Bronchial epithelial cell (primary cell): ENCODE data around the gene IL17D. TPM values are rescaled to one million over a fixed set of nuclear protein-coding genes. Genes with fewer than 3 reads are reported as not detected.

ENCODE experiments used
- DNase-seq: peaks from one replicate; pipeline ENCODE4 v3.0.0-alpha.2; 2010; ENCODE audit warnings: low read depth
- FAIRE-seq: peaks from 2 replicates; lab custom pipeline; 2011; peaks lifted over from hg19 to GRCh38; lab: Jason Lieb, UNC
- H3K27me3 ChIP-seq: 2 replicates; pipeline ENCODE4 v1.5.1; 2011; ENCODE audit warnings: low read length; ENCODE audit not compliant: control insufficient read depth, insufficient read depth
- H3K36me3 ChIP-seq: 2 replicates; pipeline ENCODE4 v1.5.1; 2011; ENCODE audit warnings: low read length; ENCODE audit not compliant: control insufficient read depth, insufficient read depth
- H3K4me3 ChIP-seq: 2 replicates; pipeline ENCODE4 v1.5.1; 2011; ENCODE audit warnings: mild to moderate bottlenecking, low read depth, low read length, control low read depth
- total RNA-seq: library from RNA; depleted of rRNA; stranded (reverse); fragments of >200 nt; gene quantifications from 2 replicates; pipeline ENCODE4 v1.2.1, GENCODE V29; 2014
- TF ChIP-seq, protein P1 (sequence below): IDR thresholded peaks from 2 replicates; pipeline ENCODE4 v1.5.1; 2011; ENCODE audit warnings: mild to moderate bottlenecking, moderate library complexity, low read length, control low read depth, inconsistent platforms; ENCODE audit not compliant: insufficient read depth, severe bottlenecking

IL17D gene
- total RNA-seq, 1 donor from 2014 or later = under 0.01 TPM

DNA sequence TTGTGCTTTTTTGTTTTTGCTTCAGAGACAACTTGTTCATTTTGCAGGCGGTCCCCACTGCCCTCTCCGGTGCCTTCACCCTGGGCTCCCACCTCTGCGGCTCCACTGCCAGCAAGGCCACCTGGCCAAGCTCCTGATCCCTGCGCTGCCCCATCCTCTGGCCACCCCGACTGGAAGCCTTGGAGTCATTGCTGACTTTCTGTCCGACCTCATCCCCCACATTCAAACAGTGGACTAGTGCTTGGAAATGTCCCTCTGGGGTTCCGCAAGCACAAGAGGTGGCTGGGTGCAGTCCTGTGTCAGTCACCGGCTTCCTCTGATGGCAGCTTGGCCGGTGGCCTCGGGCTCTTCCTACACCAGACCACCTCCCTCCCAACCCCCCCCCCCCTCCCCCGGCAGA lies 17.0 kb downstream of the IL17D start:
- Histone ChIP-seq H3K36me3 (no peaks in the 10 kb centered on the region), H3K4me3 (no peak overlapping the region)
- FAIRE-seq = no peak

DNA sequence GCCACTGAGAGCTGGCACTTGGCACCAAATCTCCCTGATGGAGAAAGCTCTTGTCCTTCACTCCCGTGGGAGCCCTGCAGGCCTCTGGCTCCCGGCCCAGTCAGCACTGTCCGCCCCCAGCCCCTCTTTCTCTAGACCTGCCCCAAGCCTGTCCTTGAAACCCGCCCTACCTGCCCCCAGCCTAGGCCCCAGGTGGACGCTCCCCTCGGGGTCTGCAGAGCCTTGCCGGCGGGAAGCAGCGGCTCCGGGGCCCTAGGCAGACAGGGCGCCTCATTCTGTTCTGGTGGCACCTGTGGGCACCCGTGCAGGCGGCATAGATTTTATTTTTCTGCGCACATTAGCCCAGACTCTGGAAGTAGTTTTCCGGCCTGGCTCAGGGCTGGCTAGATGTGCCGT lies 17.6 kb downstream of the IL17D start:
- no peak for FAIRE-seq
- Histone ChIP-seq H3K27me3 (peaks cover 4% of the 10 kb centered on the region), H3K36me3 (no peaks in the 10 kb centered on the region), H3K4me3 (no peak overlapping the region)
- TF ChIP-seq, protein P1, sequence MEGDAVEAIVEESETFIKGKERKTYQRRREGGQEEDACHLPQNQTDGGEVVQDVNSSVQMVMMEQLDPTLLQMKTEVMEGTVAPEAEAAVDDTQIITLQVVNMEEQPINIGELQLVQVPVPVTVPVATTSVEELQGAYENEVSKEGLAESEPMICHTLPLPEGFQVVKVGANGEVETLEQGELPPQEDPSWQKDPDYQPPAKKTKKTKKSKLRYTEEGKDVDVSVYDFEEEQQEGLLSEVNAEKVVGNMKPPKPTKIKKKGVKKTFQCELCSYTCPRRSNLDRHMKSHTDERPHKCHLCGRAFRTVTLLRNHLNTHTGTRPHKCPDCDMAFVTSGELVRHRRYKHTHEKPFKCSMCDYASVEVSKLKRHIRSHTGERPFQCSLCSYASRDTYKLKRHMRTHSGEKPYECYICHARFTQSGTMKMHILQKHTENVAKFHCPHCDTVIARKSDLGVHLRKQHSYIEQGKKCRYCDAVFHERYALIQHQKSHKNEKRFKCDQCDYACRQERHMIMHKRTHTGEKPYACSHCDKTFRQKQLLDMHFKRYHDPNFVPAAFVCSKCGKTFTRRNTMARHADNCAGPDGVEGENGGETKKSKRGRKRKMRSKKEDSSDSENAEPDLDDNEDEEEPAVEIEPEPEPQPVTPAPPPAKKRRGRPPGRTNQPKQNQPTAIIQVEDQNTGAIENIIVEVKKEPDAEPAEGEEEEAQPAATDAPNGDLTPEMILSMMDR = no peak
- no peak for DNase-seq

More for the DNA sequence above, 17.0 kb downstream of the IL17D start:
- H3K27me3 ChIP-seq = peaks cover 4% of the 10 kb centered on the region
- no peak for DNase-seq
- TF ChIP-seq, protein P1 = no peak

DNA sequence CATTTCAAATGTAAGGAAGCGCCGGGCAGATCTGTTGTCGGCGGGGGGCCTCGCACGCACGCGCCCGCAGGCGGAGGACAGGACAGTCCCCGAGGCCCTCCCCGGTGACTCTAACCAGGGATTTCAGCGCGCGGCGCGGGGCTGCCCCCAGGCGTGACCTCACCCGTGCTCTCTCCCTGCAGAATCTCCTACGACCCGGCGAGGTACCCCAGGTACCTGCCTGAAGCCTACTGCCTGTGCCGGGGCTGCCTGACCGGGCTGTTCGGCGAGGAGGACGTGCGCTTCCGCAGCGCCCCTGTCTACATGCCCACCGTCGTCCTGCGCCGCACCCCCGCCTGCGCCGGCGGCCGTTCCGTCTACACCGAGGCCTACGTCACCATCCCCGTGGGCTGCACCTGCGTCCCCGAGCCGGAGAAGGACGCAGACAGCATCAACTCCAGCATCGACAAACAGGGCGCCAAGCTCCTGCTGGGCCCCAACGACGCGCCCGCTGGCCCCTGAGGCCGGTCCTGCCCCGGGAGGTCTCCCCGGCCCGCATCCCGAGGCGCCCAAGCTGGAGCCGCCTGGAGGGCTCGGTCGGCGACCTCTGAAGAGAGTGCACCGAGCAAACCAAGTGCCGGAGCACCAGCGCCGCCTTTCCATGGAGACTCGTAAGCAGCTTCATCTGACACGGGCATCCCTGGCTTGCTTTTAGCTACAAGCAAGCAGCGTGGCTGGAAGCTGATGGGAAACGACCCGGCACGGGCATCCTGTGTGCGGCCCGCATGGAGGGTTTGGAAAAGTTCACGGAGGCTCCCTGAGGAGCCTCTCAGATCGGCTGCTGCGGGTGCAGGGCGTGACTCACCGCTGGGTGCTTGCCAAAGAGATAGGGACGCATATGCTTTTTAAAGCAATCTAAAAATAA lies 18.2 kb downstream of the IL17D start:
- FAIRE-seq = no peak
- TF ChIP-seq, protein P1 = no peak
- peaks cover 4% of the 10 kb centered on the region for H3K27me3 ChIP-seq
- H3K36me3 ChIP-seq = no peaks in the 10 kb centered on the region
- DNase-seq = peak; percentile 53
- peak overlapping the region; percentile 30 for H3K4me3 ChIP-seq

DNA sequence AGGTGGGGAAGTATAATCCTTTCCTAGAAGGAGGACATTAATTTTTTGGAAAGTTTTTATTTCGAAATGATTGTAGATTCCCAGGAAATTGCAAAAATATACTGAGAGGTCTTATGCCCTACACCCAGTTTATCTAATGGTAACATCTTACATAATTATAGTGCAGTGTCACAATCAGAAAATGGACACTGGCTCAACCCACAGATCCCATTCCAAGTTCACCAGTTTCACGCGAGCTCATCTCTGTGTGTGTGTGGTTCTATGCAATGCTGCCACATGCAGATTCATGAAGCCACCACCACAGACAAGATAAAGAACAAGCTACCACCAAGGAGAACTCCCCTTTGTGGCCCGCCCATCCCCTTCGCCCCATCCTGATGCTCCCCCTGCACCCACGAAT lies 24.4 kb downstream of the IL17D start:
- DNase-seq = no peak
- TF ChIP-seq, protein P1 = no peak
- H3K4me3 ChIP-seq = no peak overlapping the region
- no peaks in the 10 kb centered on the region for H3K27me3 ChIP-seq
- no peak for FAIRE-seq
- H3K36me3 ChIP-seq = peaks cover 2% of the 10 kb centered on the region

DNA sequence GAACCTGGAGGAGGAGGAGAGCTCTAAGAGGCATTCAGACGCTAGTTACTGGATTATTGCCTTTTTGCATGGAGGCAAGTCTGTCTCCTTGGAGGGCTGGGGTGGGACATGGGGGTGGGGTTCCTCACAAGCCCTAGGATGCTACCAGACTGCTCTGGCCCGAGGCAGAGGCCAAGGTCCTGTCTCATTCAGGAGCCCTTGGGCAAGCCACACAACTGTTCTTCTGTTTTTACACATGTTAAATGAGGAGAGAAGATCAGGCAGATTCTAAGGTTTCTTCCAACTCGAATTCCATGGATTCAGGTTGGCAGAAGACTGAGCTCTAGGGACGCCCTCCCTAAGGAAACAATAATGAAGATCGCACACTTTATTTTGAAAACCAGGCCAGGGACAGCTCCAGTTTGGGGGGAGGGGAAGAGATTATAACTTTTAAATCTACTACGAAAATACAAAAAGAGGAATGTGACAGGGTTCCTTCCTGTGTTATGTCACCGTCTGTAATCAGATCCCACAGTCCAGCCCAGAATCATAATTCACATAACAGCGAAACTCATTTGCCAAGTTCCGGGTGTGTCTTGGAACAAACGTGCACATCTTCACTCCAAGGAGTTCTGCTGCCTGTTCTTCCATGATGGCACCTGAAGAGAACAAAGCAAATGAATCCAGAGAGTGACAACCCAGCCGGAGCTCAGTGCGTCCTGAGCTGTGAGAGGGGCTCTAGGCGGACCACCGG lies 25.2 kb downstream of the IL17D start:
- DNase-seq (no peak), FAIRE-seq (no peak)
- H3K36me3 ChIP-seq = peaks cover 2% of the 10 kb centered on the region
- H3K4me3 ChIP-seq = no peak overlapping the region
- H3K27me3 ChIP-seq = no peaks in the 10 kb centered on the region
- TF ChIP-seq, protein P1 = no peak
